Kidney epithelial cell (primary cell): ENCODE data around the gene RNF227. TPM values are rescaled to one million over a fixed set of nuclear protein-coding genes. Genes with fewer than 3 reads are reported as not detected.

Experiments
- DNase-seq: peaks from one replicate; pipeline ENCODE4 v3.0.0-alpha.2; 2010; ENCODE audit warnings: low read depth
- H3K27me3 ChIP-seq: 2 replicates; pipeline ENCODE4 v1.6.0; 2011; ENCODE audit warnings: low read length; ENCODE audit not compliant: control insufficient read depth, insufficient read depth
- H3K36me3 ChIP-seq: 2 replicates; pipeline ENCODE4 v1.5.1; 2011; ENCODE audit warnings: low read length; ENCODE audit not compliant: control insufficient read depth, insufficient read depth
- H3K4me3 ChIP-seq: 2 replicates; pipeline ENCODE4 v1.5.1; 2011; ENCODE audit warnings: low read depth, mild to moderate bottlenecking, control low read depth, low read length
- total RNA-seq: library from RNA; depleted of rRNA; stranded (reverse); fragments of >200 nt; gene quantifications from 2 replicates; pipeline ENCODE4 v1.2.3, GENCODE V29; 2015
- TF ChIP-seq, protein P1 (sequence below): IDR thresholded peaks from 2 replicates; pipeline ENCODE4 v1.5.1; 2011; ENCODE audit warnings: mild to moderate bottlenecking, moderate library complexity, low read length, control low read depth, inconsistent platforms; ENCODE audit not compliant: insufficient read depth, poor library complexity, severe bottlenecking

The RNF227 gene
- total RNA-seq, 1 donor from 2014 or later = 1.5 TPM

DNA sequence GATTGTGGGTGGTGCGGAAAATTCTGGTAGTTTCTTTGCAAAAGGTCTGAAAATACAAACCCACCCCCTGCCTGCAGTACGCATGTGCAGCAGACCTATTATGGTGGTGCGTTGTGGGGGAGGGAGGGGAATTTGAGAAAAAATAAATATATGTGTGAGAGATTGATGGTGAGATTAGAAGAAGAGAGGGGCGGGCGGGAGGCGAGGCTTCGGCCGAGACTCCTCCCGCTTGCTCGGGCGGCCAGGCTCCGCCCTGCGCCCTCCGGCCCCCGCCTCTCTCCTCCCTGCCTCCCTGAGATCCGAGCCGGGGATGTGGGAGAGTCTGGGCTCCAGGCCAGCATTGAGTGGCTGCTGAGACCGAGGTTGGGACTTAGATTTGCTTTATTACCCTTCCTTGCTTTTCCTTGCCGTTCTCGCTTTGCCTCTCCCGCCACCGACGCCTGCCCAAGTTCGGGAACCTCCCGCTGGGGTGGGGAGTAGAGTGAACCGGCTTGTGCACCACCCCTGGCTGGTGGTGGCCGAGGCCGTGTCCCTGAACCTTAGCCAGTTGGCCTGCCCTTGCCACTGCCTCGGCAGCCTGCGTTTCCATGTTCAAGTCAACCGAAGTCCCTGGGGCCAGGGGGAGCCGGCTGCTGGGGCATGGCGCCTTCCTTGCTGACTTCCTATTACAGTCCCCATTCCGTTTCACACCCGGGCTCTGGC is 28.5 kb downstream of the RNF227 start:
- H3K27me3 ChIP-seq = no peaks in the 10 kb centered on the region
- H3K4me3 ChIP-seq = peak overlapping the region; percentile 82
- TF ChIP-seq, protein P1, sequence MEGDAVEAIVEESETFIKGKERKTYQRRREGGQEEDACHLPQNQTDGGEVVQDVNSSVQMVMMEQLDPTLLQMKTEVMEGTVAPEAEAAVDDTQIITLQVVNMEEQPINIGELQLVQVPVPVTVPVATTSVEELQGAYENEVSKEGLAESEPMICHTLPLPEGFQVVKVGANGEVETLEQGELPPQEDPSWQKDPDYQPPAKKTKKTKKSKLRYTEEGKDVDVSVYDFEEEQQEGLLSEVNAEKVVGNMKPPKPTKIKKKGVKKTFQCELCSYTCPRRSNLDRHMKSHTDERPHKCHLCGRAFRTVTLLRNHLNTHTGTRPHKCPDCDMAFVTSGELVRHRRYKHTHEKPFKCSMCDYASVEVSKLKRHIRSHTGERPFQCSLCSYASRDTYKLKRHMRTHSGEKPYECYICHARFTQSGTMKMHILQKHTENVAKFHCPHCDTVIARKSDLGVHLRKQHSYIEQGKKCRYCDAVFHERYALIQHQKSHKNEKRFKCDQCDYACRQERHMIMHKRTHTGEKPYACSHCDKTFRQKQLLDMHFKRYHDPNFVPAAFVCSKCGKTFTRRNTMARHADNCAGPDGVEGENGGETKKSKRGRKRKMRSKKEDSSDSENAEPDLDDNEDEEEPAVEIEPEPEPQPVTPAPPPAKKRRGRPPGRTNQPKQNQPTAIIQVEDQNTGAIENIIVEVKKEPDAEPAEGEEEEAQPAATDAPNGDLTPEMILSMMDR = no peak
- peaks cover 6% of the 10 kb centered on the region for H3K36me3 ChIP-seq
- DNase-seq = peak; percentile 69

DNA sequence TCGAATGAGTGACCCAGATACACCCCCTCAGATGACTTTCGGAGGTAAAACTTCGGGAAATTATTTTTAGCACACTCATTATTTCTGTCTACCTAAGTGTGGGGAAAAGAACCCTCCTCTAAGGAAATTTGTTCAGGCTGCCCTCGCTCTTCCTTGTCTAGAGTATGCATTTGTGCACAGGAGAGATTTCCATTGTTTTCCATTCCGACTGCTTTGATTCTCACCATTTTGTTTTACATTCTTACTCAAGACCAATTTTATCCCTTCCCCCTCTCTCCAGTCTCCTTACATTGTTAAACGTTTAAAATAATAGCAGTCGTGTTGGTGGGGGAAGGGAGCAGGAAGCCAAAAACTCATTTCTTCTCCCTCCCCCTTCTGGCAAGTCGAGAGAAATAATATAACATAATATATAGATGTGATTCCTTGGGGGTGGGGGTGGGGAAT is 29.0 kb downstream of the RNF227 start:
- Histone ChIP-seq H3K36me3 (peaks cover 6% of the 10 kb centered on the region), H3K27me3 (no peaks in the 10 kb centered on the region), H3K4me3 (peak overlapping the region; percentile 82)
- TF ChIP-seq, protein P1 = no peak
- DNase-seq = no peak

DNA sequence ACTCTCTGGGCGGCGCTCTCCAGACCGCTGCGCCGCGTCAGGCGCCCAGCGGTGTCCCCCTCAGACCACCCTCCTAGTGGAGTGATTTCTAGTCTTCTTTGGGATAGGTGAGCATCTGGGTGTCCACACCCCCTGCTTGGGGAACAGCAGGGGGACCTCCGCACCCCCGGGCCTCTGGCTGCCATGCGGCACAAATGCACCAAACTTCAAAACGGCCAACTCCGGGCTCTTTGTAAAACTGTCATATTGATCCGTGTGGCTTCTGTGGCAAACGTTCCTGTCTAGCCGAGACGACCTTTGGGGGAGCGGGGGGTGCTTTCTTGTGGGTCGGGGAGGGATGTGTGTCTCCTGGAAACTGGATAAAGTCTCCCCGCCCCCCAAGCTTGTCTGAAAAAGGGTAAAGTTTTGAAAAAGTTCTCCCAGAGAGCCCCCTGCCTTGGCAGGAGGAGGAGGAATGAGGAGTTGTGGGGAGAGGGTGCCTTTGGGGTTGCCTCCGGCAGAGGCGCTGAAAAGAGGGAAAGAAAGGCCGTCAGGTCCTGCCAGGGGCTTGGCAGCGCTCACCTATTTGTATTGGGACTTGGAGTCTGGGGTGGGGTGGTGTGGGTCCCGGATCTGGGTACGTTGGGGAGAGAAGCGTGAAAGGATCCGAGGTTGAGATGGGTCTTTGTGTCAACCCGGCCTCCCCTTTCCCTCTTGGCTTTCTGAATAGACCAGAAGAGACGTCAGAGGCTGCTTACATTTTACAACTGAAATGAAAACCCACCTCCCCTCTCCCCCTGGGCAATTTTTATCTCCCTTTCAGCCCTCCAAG is 29.7 kb downstream of the RNF227 start:
- peak overlapping the region; percentile 82 for H3K4me3 ChIP-seq
- DNase-seq = no peak
- TF ChIP-seq, protein P1 = no peak
- H3K27me3 ChIP-seq = no peaks in the 10 kb centered on the region
- H3K36me3 ChIP-seq = peaks cover 4% of the 10 kb centered on the region

DNA sequence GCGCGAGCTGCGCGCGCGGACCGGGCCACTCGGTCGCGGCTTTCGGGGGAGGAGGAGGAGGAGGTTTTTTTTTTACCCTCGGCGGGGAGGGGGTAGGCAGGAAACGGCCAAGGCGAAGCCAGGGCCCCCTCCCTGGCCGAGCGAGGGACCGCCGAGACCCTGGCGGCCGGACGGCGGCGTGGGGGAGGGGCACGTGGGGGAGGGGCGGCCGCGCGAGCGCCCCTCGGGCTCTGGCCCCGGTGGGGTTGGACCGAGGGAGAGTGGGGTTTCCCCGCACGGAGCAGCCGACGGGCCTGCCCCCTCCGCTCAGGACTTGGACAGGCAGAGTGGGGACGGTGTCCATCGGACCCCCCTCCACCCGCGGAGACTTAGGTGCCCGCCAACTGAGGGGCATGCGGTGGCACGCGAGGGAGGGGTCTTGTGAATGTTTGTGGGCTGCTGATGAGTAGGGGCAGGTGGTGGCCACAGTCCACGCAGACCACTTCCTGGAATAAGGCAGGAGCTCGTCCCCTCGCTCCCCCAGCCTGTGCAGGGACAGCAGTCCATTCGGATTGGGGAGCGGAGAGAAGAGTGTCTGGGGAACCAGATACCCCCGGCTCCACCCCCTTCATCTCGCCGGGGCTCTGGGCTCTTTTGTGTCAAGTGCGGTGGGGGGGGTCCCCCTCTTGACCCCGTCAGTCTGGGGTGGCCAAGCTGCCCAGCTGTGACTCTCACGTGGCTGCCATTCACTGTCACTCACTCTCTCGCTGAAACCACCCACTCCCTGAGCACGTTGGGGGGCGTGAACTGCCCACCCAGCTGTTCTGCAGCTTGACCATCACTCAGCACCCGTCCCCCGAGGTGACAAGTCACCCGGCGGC is 30.5 kb downstream of the RNF227 start:
- peaks cover under 1% of the 10 kb centered on the region for H3K36me3 ChIP-seq
- DNase-seq = no peak
- TF ChIP-seq, protein P1 = no peak
- H3K4me3 ChIP-seq = peak overlapping the region; percentile 82
- H3K27me3 ChIP-seq = no peaks in the 10 kb centered on the region

DNA sequence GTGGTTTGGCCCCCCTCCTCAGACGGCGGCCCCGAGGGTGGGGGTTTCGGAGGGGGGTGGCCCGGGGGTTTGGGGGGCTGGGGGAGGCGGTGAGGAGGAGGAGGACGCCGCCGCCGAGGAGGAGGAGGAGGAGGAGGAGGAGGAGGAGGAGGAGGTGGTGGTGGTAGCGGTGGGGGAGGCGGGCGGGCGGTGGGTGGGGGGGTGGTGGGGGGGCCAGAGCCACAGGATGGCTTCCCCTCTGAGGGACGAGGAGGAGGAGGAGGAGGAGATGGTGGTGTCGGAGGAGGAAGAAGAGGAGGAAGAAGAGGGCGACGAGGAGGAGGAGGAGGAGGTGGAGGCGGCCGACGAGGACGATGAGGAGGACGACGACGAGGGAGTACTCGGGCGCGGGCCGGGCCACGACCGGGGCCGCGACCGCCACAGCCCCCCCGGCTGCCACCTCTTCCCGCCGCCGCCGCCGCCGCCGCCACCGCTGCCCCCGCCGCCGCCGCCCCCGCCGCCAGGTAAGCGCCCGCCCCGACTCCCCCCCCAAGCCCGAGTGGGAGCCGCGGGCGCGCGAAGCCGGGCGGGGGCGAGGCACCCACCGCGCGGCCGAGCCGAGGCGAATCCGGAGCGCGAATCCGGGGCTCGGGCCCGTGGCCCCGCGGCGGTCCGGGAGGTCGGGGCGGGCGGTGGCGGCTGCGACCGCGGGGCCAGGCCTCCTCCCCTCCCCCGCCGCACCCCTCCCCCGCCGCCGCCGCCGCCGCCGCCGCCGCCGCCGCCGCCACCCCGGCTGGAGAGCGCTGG is 31.3 kb downstream of the RNF227 start:
- DNase-seq = no peak
- Histone ChIP-seq H3K4me3 (peak overlapping the region; percentile 82), H3K27me3 (no peaks in the 10 kb centered on the region), H3K36me3 (no peaks in the 10 kb centered on the region)
- TF ChIP-seq, protein P1 = no peak
